ENCODE data around the gene KCND3. TPM values are rescaled to one million over a fixed set of nuclear protein-coding genes. Genes with fewer than 3 reads are reported as not detected.

The KCND3 gene
- total RNA-seq, 1 donor from 2014 or later = 0.86 TPM

GRCh38 chr1:111768625-111769024 is 220.8 kb downstream of the KCND3 start:
- no peaks in the 10 kb centered on the region for H3K9me3 Mint-ChIP-seq
- no peak for TF ChIP-seq CTCF (conservative IDR thresholded peaks at IDR 0.05)
- H3K27ac Mint-ChIP-seq (ENCODE audit: unreplicated experiment) = no peak overlapping the region
- no peak for DNase-seq (ENCODE audit: low read depth, low spot score)
- no peaks in the 10 kb centered on the region for H3K4me1 Mint-ChIP-seq
- no peak overlapping the region for H3K4me3 Mint-ChIP-seq
- H3K36me3 Mint-ChIP-seq (ENCODE audit: low read depth) = peaks cover 3% of the 10 kb centered on the region
- no peaks in the 10 kb centered on the region for H3K27me3 Mint-ChIP-seq (ENCODE audit: low read depth)

GRCh38 chr1:111768023-111768422 is 221.4 kb downstream of the KCND3 start:
- H3K4me1 Mint-ChIP-seq = no peaks in the 10 kb centered on the region
- no peak for TF ChIP-seq CTCF (conservative IDR thresholded peaks at IDR 0.05)
- DNase-seq (ENCODE audit: low read depth, low spot score) = no peak
- peaks cover 3% of the 10 kb centered on the region for H3K36me3 Mint-ChIP-seq (ENCODE audit: low read depth)
- H3K4me3 Mint-ChIP-seq = no peak overlapping the region
- no peaks in the 10 kb centered on the region for H3K9me3 Mint-ChIP-seq
- H3K27ac Mint-ChIP-seq (ENCODE audit: unreplicated experiment) = no peak overlapping the region
- H3K27me3 Mint-ChIP-seq (ENCODE audit: low read depth) = no peaks in the 10 kb centered on the region

GRCh38 chr1:111762332-111762731 is 227.1 kb downstream of the KCND3 start:
- TF ChIP-seq CTCF (conservative IDR thresholded peaks at IDR 0.05) = no peak
- no peaks in the 10 kb centered on the region for H3K27me3 Mint-ChIP-seq (ENCODE audit: low read depth)
- no peaks in the 10 kb centered on the region for H3K9me3 Mint-ChIP-seq
- no peak for DNase-seq (ENCODE audit: low read depth, low spot score)
- no peak overlapping the region for H3K4me3 Mint-ChIP-seq
- H3K27ac Mint-ChIP-seq (ENCODE audit: unreplicated experiment) = no peak overlapping the region
- H3K36me3 Mint-ChIP-seq (ENCODE audit: low read depth) = peaks cover 5% of the 10 kb centered on the region
- peaks cover 8% of the 10 kb centered on the region for H3K4me1 Mint-ChIP-seq

- Mint-ChIP-seq H3K27ac (ENCODE audit: unreplicated experiment) (no peak overlapping the region), H3K4me1 (peaks cover 14% of the 10 kb centered on the region), H3K27me3 (ENCODE audit: low read depth) (no peaks in the 10 kb centered on the region), H3K9me3 (no peaks in the 10 kb centered on the region), H3K4me3 (no peak overlapping the region), H3K36me3 (ENCODE audit: low read depth) (peaks cover 5% of the 10 kb centered on the region)
- no peak for DNase-seq (ENCODE audit: low read depth, low spot score)
- no peak for TF ChIP-seq CTCF (conservative IDR thresholded peaks at IDR 0.05)
Observed at GRCh38 chr1:111761717-111762116, 227.8 kb downstream of the KCND3 start.

- no peak for TF ChIP-seq CTCF (conservative IDR thresholded peaks at IDR 0.05)
- Mint-ChIP-seq H3K36me3 (ENCODE audit: low read depth) (peaks cover 2% of the 10 kb centered on the region), H3K4me3 (peak overlapping the region; percentile 82), H3K27me3 (ENCODE audit: low read depth) (no peaks in the 10 kb centered on the region), H3K27ac (ENCODE audit: unreplicated experiment) (no peak overlapping the region), H3K9me3 (no peaks in the 10 kb centered on the region), H3K4me1 (peaks cover 30% of the 10 kb centered on the region)
- DNase-seq (ENCODE audit: low read depth, low spot score) = no peak
Observed at GRCh38 chr1:111758373-111758772, 231.1 kb downstream of the KCND3 start.

GRCh38 chr1:111756124-111756513 is 233.3 kb downstream of the KCND3 start:
- peak overlapping the region; percentile 25 for H3K27ac Mint-ChIP-seq (ENCODE audit: unreplicated experiment)
- no peak for TF ChIP-seq CTCF (conservative IDR thresholded peaks at IDR 0.05)
- no peaks in the 10 kb centered on the region for H3K9me3 Mint-ChIP-seq
- no peaks in the 10 kb centered on the region for H3K27me3 Mint-ChIP-seq (ENCODE audit: low read depth)
- peak overlapping the region; percentile 96 for H3K4me3 Mint-ChIP-seq
- peaks cover 2% of the 10 kb centered on the region for H3K36me3 Mint-ChIP-seq (ENCODE audit: low read depth)
- DNase-seq (ENCODE audit: low read depth, low spot score) = no peak
- peaks cover 30% of the 10 kb centered on the region for H3K4me1 Mint-ChIP-seq
